Stomach (tissue), 9 donors: ENCODE results near the gene UBQLN1. TPM values are rescaled to one million over a fixed set of nuclear protein-coding genes. Genes with fewer than 3 reads are reported as not detected.

Source experiments
- DNase-seq, 2 donors: peaks; one replicate each; pipeline versions ENCODE4 v3.0.0 to v3.0.0-alpha.2; 2013 to 2019
- H3K27ac ChIP-seq, 5 donors: fragments of 200-600 bp in 4 of 5; sonication (generic) in 4 of 5; one replicate each; pipeline ENCODE4 v1.5.1; 2013 to 2019; ENCODE audit warnings: mild to moderate bottlenecking in 1 of 5, moderate library complexity in 1 of 5
- H3K27me3 ChIP-seq, 3 donors: fragments of 200-600 bp; sonication (generic); one replicate each; pipeline ENCODE4 v1.5.1; 2017 to 2019; ENCODE audit warnings: mixed run types in 1 of 3
- H3K36me3 ChIP-seq, 4 donors: fragments of 200-600 bp; sonication (generic); 1 replicate in 3 of 4; 2 replicates in 1 of 4; pipeline ENCODE4 v1.5.1; 2016 to 2019
- H3K4me1 ChIP-seq, 4 donors: fragments of 200-600 bp; sonication (generic); one replicate each; pipeline ENCODE4 v1.5.1; 2016 to 2019
- H3K4me3 ChIP-seq, 4 donors: fragments of 200-600 bp; sonication (generic) in 3 of 4; one replicate each; pipeline ENCODE4 v1.5.1; 2016 to 2019; ENCODE audit warnings: mild to moderate bottlenecking in 1 of 4
- H3K9me3 ChIP-seq, 4 donors: fragments of 200-600 bp; sonication (generic); one replicate each; pipeline ENCODE4 v1.5.1; 2016 to 2019
- EP300 ChIP-seq: sonication (generic); formaldehyde crosslinking; IDR thresholded peaks from one replicate; pipeline ENCODE4 v1.6.1; 2017; ENCODE audit warnings: antibody characterized with exemption
- POLR2A ChIP-seq, 4 donors: fragments of 450-650 bp; IDR thresholded peaks; one replicate each; pipeline ENCODE4 v1.6.1; 2016; ENCODE audit warnings: antibody characterized with exemption in 4 of 4, control low read depth in 2 of 4, mild to moderate bottlenecking in 1 of 4, moderate library complexity in 1 of 4
- POLR2AphosphoS5 ChIP-seq, 3 donors: sonication (generic); formaldehyde crosslinking; IDR thresholded peaks; one replicate each; pipeline ENCODE4 v1.6.1; 2016; ENCODE audit warnings: antibody characterized with exemption in 3 of 3
- WGBS, 5 donors: extraction: QIAGEN DNeasy Blood & Tissue Kit in 3 of 5; methylation state at CpG; one replicate each; pipeline versions ENCODE4 v1.1.5 to v1.1.7; 2013 to 2018; 5-methylcytosine and 5-hydroxymethylcytosine counted together
- intact Hi-C: fragments of 100-400 bp; cut with DNase I; formaldehyde crosslinking; loops from one replicate; pipeline ENCODE4 v1.15.1; 2023; ENCODE audit warnings: low total_unique reads
- polyA plus RNA-seq, 3 donors: library from polyadenylated mRNA; stranded (reverse); fragments of 200-250 nt; gene quantifications; one replicate each; pipeline ENCODE4 v1.2.3, GENCODE V29; 2013
- total RNA-seq, 5 donors: library from RNA; depleted of rRNA; stranded (reverse); fragments of >200 nt; gene quantifications; one replicate each; pipeline versions ENCODE4 v1.1.0 to v1.2.3, GENCODE V29; 2014 to 2016
- TF ChIP-seq, protein P1 (sequence below), 7 experiments: fragments of 450-650 bp in 4 of 7; fragments of 200-600 bp in 3 of 7; sonication (generic) in 3 of 7; IDR thresholded peaks; one replicate each; pipeline ENCODE4 v1.5.1; 2016 to 2019; ENCODE audit warnings: antibody characterized with exemption in 7 of 7, control low read depth in 2 of 7, mild to moderate bottlenecking in 1 of 7
- donor health status: healthy with polysubstance abuse.
- donor health status: Bipolar disorder and iron deficiency.
- donor health status: healthy.

The UBQLN1 gene
- total and polyA plus RNA-seq, 8 donors, result 24.5 to 124 (median 74.6) TPM

DNA sequence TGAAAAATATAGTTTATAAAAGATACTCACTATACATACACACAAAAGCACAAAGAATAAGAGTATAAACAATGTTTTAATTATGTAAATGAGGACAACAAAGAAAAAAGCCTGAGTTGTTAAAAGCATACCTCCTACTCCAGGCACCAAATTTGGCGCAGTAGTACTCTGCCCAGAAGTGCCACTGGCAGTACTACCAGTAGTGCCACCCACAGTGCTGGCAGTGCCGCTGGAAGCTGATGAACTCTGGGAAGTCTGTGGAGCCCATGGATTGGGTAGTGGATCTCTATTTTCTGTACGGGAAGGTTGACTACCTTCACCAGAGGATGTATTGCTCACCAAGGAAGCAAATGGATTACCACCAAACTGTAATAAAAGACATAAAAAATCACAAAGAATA, 30.2 kb downstream of the UBQLN1 start:
- peaks cover 0 to 10% (median 5%) of the 10 kb centered on the region in 4 donors for H3K4me1 ChIP-seq
- peaks cover 23 to 99% (median 92%) of the 10 kb centered on the region in 4 donors for H3K36me3 ChIP-seq
- 90 to 97% (median 95%) methylated on average over 3 of the region's 3 CpGs for WGBS, 5 donors

DNA sequence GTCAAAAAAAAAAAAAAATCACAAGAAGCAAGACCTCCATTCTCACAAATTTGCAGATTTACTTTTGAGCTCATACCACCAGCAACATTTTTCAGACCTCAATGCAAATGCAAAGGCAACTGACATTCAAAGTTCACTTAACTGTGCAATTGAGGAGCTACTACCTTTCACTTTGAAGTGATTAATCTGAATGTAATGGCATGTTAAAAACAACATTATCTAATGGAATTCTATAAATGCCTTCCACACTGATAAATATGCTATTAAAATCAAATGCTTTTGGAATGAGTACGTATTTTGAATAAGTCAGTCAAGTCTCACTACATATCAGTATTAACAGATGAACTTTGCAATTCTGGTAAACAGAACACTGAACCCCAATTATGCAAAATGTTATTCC, 32.3 kb downstream of the UBQLN1 start:
- Histone ChIP-seq H3K9me3 (no peaks in the 10 kb centered on the region), H3K4me3 (no peak overlapping the region), H3K27me3 (no peaks in the 10 kb centered on the region), H3K4me1 (peaks cover 0 to 1% (median 0%) of the 10 kb centered on the region in 4 donors), H3K27ac (no peak overlapping the region), H3K36me3 (peaks cover 34 to 99% (median 91%) of the 10 kb centered on the region in 4 donors)
- 44 to 80% (median 63%) methylated on average over 1 of the region's 1 CpG for WGBS, 5 donors
- no peak for TF ChIP-seq POLR2AphosphoS5 (IDR thresholded peaks at IDR 0.05)
- DNase-seq, result no peak
- intact Hi-C loops, result no loop called here

More for the DNA sequence above, 30.2 kb downstream of the UBQLN1 start:
- DNase-seq, result no peak
- no peaks in the 10 kb centered on the region for H3K9me3 ChIP-seq
- no peak overlapping the region for H3K27ac ChIP-seq
- H3K4me3 ChIP-seq, result no peak overlapping the region
- intact Hi-C loops, result no loop called here
- TF ChIP-seq EP300 (no peak), POLR2AphosphoS5 (IDR thresholded peaks at IDR 0.05) (no peak), POLR2A (IDR thresholded peaks at IDR 0.05) (no peak)
- TF ChIP-seq, protein P1, sequence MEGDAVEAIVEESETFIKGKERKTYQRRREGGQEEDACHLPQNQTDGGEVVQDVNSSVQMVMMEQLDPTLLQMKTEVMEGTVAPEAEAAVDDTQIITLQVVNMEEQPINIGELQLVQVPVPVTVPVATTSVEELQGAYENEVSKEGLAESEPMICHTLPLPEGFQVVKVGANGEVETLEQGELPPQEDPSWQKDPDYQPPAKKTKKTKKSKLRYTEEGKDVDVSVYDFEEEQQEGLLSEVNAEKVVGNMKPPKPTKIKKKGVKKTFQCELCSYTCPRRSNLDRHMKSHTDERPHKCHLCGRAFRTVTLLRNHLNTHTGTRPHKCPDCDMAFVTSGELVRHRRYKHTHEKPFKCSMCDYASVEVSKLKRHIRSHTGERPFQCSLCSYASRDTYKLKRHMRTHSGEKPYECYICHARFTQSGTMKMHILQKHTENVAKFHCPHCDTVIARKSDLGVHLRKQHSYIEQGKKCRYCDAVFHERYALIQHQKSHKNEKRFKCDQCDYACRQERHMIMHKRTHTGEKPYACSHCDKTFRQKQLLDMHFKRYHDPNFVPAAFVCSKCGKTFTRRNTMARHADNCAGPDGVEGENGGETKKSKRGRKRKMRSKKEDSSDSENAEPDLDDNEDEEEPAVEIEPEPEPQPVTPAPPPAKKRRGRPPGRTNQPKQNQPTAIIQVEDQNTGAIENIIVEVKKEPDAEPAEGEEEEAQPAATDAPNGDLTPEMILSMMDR (IDR thresholded peaks at IDR 0.05), result no peak
- no peaks in the 10 kb centered on the region for H3K27me3 ChIP-seq

DNA sequence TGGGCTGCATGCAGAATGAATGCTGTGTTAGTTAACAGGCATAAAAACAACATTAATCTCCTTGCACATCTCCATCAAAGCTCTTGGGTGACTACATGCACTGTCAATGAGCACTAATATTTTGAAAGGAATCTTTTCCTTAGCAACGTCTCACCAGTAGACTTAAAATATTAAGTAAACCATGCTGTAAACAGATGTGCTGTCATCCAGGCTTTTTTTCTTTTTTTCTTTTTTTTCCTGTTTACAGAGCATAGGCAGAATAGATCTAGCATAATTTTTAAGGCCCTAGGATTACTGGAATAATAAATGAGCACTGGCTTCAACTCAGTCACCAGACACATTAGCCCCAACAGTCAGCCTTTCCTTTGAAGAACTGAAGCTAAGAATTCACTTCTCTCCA, 36.3 kb downstream of the UBQLN1 start:
- Histone ChIP-seq H3K27me3 (no peaks in the 10 kb centered on the region), H3K4me1 (peaks cover 0 to 2% (median 0%) of the 10 kb centered on the region in 4 donors), H3K9me3 (no peaks in the 10 kb centered on the region), H3K4me3 (no peak overlapping the region), H3K27ac (no peak overlapping the region), H3K36me3 (peaks cover 20 to 83% (median 69%) of the 10 kb centered on the region in 4 donors)
- WGBS, 5 donors, result 37 to 64% (median 58%) methylated on average over 1 of the region's 1 CpG
- intact Hi-C loops, result no loop called here
- no peak for DNase-seq
- TF ChIP-seq EP300, result no peak
- no peak for TF ChIP-seq POLR2A (IDR thresholded peaks at IDR 0.05)
- no peak for TF ChIP-seq POLR2AphosphoS5 (IDR thresholded peaks at IDR 0.05)
- TF ChIP-seq, protein P1 (IDR thresholded peaks at IDR 0.05), result no peak

DNA sequence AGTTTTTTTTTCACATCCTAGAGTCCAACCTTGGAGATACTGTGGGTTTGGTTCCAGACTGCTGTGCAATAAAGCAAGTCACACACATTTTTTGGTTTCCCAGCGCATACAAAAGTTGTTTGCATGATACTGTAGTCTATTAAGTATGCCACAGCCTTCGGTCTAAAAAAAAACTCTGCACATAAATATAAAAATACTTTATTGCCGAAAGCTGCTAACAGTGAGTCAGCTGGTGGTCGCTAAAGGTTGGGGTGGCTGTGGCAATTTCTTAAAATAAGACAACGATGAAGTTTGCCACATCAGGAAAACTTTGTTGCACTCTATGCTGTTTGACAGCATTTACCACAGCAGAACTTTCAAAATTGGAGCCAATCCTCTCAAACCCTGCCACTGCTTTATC, 37.4 kb downstream of the UBQLN1 start:
- H3K36me3 ChIP-seq, result peaks cover 20 to 81% (median 69%) of the 10 kb centered on the region in 4 donors
- no peaks in the 10 kb centered on the region for H3K27me3 ChIP-seq
- H3K9me3 ChIP-seq, result no peaks in the 10 kb centered on the region
- intact Hi-C loops, result no loop called here
- peaks cover 0 to 10% (median 4%) of the 10 kb centered on the region in 4 donors for H3K4me1 ChIP-seq
- no peak for DNase-seq
- no peak overlapping the region for H3K27ac ChIP-seq
- WGBS, 5 donors, result 85 to 95% (median 91%) methylated on average over 5 of the region's 5 CpGs
- H3K4me3 ChIP-seq, result no peak overlapping the region
- no peak for TF ChIP-seq POLR2AphosphoS5 (IDR thresholded peaks at IDR 0.05)
- no peak for TF ChIP-seq POLR2A (IDR thresholded peaks at IDR 0.05)
- TF ChIP-seq, protein P1 (IDR thresholded peaks at IDR 0.05), result no peak
- no peak for TF ChIP-seq EP300

DNA sequence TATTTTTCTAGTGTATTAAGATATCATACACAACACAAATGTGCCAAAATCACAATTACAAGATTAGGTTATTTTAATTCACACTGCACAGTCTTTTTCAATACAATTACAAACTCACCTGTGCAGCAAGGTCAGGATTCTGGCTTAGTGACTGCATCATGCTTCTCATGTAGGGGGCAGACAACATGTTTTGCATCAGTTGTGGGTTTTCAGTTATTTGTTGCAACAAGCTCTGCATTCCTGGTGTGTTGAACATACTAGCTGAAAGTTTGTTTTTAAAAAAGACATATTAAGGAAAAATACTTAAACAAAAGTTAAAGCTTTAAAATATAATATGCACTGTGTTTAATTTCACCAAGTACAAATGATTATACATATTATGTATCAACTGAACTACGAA, 38.7 kb downstream of the UBQLN1 start:
- 94 to 97% (median 95%) methylated on average over 1 of the region's 1 CpG for WGBS, 5 donors
- H3K9me3 ChIP-seq, result no peaks in the 10 kb centered on the region
- intact Hi-C loops, result no loop called here
- no peak overlapping the region for H3K27ac ChIP-seq
- TF ChIP-seq POLR2AphosphoS5 (IDR thresholded peaks at IDR 0.05), result no peak
- no peak for TF ChIP-seq EP300
- TF ChIP-seq, protein P1 (IDR thresholded peaks at IDR 0.05), result no peak
- TF ChIP-seq POLR2A (IDR thresholded peaks at IDR 0.05), result no peak
- H3K27me3 ChIP-seq, result no peaks in the 10 kb centered on the region
- no peak overlapping the region for H3K4me3 ChIP-seq
- H3K36me3 ChIP-seq, result peaks cover 26 to 81% (median 72%) of the 10 kb centered on the region in 4 donors
- peaks cover 0 to 11% (median 4%) of the 10 kb centered on the region in 4 donors for H3K4me1 ChIP-seq
- DNase-seq, result no peak
